Fibroblast of lung (primary cell): ENCODE measurements around the gene SH3TC1. TPM values are rescaled to one million over a fixed set of nuclear protein-coding genes. Genes with fewer than 3 reads are reported as not detected.

Experiments used
- DNase-seq, 2 donors: peaks; one replicate each; pipeline versions ENCODE4 v3.0.0 to v3.0.0-alpha.2; 2010; ENCODE audit warnings: low read depth in 2 of 2
- H2AFZ ChIP-seq: 2 replicates; pipeline ENCODE4 v1.5.1; 2012; ENCODE audit warnings: low read length, control low read depth, inconsistent platforms
- H3K27ac ChIP-seq: 2 replicates; pipeline ENCODE4 v1.5.1; 2011; ENCODE audit warnings: low read length, control low read depth; ENCODE audit not compliant: insufficient read depth
- H3K27me3 ChIP-seq: 2 replicates; pipeline ENCODE4 v1.5.1; 2011; ENCODE audit warnings: mild to moderate bottlenecking, low read length; ENCODE audit not compliant: control insufficient read depth, insufficient read depth
- H3K36me3 ChIP-seq: 2 replicates; pipeline ENCODE4 v1.5.1; 2011; ENCODE audit warnings: low read length; ENCODE audit not compliant: control insufficient read depth, insufficient read depth
- H3K4me1 ChIP-seq: 2 replicates; pipeline ENCODE4 v1.5.1; 2011; ENCODE audit warnings: low read length; ENCODE audit not compliant: control insufficient read depth, insufficient read depth; ENCODE audit errors: extremely low read depth
- H3K4me2 ChIP-seq: 2 replicates; pipeline ENCODE4 v1.5.1; 2011; ENCODE audit warnings: low read length, control low read depth; ENCODE audit not compliant: insufficient read depth; ENCODE audit errors: extremely low read depth
- H3K4me3 ChIP-seq, 4 experiments: fragments of 200-600 bp in 1 of 4; sonication (generic) in 1 of 4; replicated peaks in 1 of 4; 2 replicates each; pipeline ENCODE4 v1.5.1; 2011 to 2016; ENCODE audit warnings: low read length in 4 of 4, low read depth in 3 of 4, mild to moderate bottlenecking in 3 of 4, control low read depth in 2 of 4, inconsistent platforms in 1 of 4, mixed read lengths in 1 of 4; ENCODE audit not compliant: insufficient read depth in 1 of 4; ENCODE audit errors: control extremely low read depth in 1 of 4
- H3K79me2 ChIP-seq: 2 replicates; pipeline ENCODE4 v1.5.1; 2012; ENCODE audit warnings: mild to moderate bottlenecking, low read length, inconsistent platforms; ENCODE audit not compliant: control insufficient read depth, insufficient read depth
- H3K9ac ChIP-seq: 2 replicates; pipeline ENCODE4 v1.5.1; 2011; ENCODE audit warnings: mild to moderate bottlenecking, low read length, control low read depth; ENCODE audit not compliant: insufficient read depth
- H3K9me3 ChIP-seq: 2 replicates; pipeline ENCODE4 v1.5.1; 2012; ENCODE audit warnings: low read depth, low read length; ENCODE audit not compliant: control insufficient read depth, insufficient read depth
- H4K20me1 ChIP-seq: 2 replicates; pipeline ENCODE4 v1.5.1; 2011; ENCODE audit warnings: low read length; ENCODE audit not compliant: control insufficient read depth, insufficient read depth; ENCODE audit errors: extremely low read depth
- CTCF ChIP-seq, 2 donors: IDR thresholded peaks in 1 of 2; conservative IDR thresholded peaks in 1 of 2; 1 replicate in 1 of 2; 2 replicates in 1 of 2; pipeline ENCODE4 v1.5.1; 2011 to 2012; ENCODE audit warnings: low read length in 2 of 2, control low read depth in 1 of 2, inconsistent platforms in 1 of 2, low read depth in 1 of 2, mild to moderate bottlenecking in 1 of 2
- EZH2 ChIP-seq: IDR thresholded peaks from 2 replicates; pipeline ENCODE4 v1.5.1; 2012; ENCODE audit warnings: low read length, control low read depth, mild to moderate bottlenecking; ENCODE audit errors: missing control alignments
- polyA plus RNA-seq, 2 donors: library from polyadenylated mRNA; depleted of rRNA in 1 of 2; stranded (reverse) in 1 of 2; unstranded in 1 of 2; fragments of >200 nt; gene quantifications; 2 replicates each; pipeline ENCODE4 v1.2.1, GENCODE V29; 2011 to 2012; ENCODE audit warnings: missing spikeins in 1 of 2
- total RNA-seq: library from RNA; depleted of rRNA; stranded (reverse); fragments of >200 nt; gene quantifications from 2 replicates; pipeline ENCODE4 v1.2.1, GENCODE V29; 2014

The SH3TC1 gene
- total and polyA plus RNA-seq, 2 donors (not counting 1 experiment from before 2014, with no cell fraction given): 3.3 to 11.6 TPM

DNA sequence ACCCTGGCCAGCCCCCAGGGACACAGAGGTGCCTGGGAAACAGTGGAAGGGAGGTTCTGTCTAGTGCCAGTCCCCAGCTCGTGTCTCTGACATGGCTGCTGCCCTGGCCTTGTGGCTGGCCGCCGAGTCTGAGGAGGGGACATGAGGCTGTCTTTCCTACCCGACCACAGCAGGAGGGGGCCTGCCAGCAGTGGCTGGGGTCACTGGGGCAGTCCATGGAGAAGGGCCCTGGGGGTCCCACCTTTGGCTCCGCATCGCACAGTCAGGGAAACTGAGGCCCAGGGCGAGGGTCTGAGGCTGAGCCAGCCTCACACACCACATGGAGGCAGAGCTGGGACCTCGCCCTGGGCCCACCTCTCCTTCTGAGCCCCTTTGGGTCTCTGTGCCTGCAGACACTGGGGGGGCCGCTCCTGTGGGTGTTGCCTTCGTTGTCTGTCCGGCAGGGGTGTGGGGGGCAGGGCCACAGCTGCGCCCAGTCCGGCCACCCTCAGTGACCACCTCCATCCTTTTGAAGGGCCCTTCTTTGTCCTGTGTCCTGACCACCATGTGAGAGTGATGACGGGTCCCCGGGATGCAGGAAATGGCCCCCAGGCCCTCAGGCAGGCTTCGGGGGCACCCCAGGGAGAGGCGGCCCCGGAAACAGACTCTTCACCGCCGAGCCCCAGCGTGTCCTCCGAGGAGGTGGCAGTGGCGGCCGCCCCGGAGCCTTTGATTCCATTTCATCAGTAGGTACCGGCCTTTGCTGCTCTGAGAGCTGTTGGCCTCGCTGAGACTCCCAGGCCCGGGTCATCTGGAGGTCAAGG is 17.6 kb downstream of the SH3TC1 start:
- Histone ChIP-seq H3K4me2 (no peak overlapping the region), H2AFZ (no peak overlapping the region), H3K27me3 (peaks cover 2% of the 10 kb centered on the region), H3K79me2 (no peaks in the 10 kb centered on the region), H4K20me1 (no peaks in the 10 kb centered on the region), H3K27ac (no peak overlapping the region), H3K9ac (no peak overlapping the region), H3K4me1 (peaks cover 3% of the 10 kb centered on the region), H3K9me3 (no peaks in the 10 kb centered on the region), H3K36me3 (no peaks in the 10 kb centered on the region), H3K4me3 (no peak overlapping the region)
- TF ChIP-seq EZH2 (no peak), CTCF (conservative IDR thresholded peaks at IDR 0.05 in 1 of 2, IDR thresholded peaks at IDR 0.05 in 1 of 2; ENCODE audit: low read depth in 1 of 2, low read length in 2 of 2) (no peak)
- DNase-seq: no peak

DNA sequence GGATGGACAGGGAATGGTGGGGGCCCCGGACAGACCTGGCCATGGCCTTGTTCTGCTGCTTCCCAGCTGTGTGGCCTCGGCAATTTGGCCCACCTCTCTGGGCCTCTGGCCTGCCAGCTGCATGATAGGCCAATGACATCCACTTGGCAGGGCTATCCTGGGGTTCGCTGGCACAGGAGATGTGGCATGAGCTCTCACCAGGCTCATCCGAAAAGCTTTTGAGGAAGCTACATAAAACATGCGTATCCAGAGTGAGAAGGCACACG is 18.1 kb downstream of the SH3TC1 start:
- Histone ChIP-seq H3K27ac (no peak overlapping the region), H3K4me2 (no peak overlapping the region), H3K27me3 (no peaks in the 10 kb centered on the region), H3K4me1 (peaks cover 3% of the 10 kb centered on the region), H3K36me3 (no peaks in the 10 kb centered on the region), H2AFZ (no peak overlapping the region), H3K4me3 (no peak overlapping the region), H3K9me3 (no peaks in the 10 kb centered on the region), H3K9ac (no peak overlapping the region), H3K79me2 (no peaks in the 10 kb centered on the region), H4K20me1 (no peaks in the 10 kb centered on the region)
- TF ChIP-seq CTCF (conservative IDR thresholded peaks at IDR 0.05 in 1 of 2, IDR thresholded peaks at IDR 0.05 in 1 of 2; ENCODE audit: low read depth in 1 of 2, low read length in 2 of 2): no peak
- TF ChIP-seq EZH2: no peak
- DNase-seq: no peak

- H2AFZ ChIP-seq: no peak overlapping the region
- H3K36me3 ChIP-seq: no peaks in the 10 kb centered on the region
- H3K79me2 ChIP-seq: no peaks in the 10 kb centered on the region
- no peaks in the 10 kb centered on the region for H4K20me1 ChIP-seq
- H3K9me3 ChIP-seq: no peaks in the 10 kb centered on the region
- H3K4me2 ChIP-seq: no peak overlapping the region
- no peak overlapping the region for H3K27ac ChIP-seq
- no peak overlapping the region for H3K9ac ChIP-seq
- H3K27me3 ChIP-seq: no peaks in the 10 kb centered on the region
- peaks cover 3% of the 10 kb centered on the region for H3K4me1 ChIP-seq
- TF ChIP-seq EZH2 (no peak), CTCF (conservative IDR thresholded peaks at IDR 0.05 in 1 of 2, IDR thresholded peaks at IDR 0.05 in 1 of 2; ENCODE audit: low read depth in 1 of 2, low read length in 2 of 2) (no peak)
- H3K4me3 ChIP-seq: no peak overlapping the region
- no peak for DNase-seq
Measured at GRCh38 chr4:8217871-8218270, 18.8 kb downstream of the SH3TC1 start.
